ENCODE results near the gene MMP20. TPM values are rescaled to one million over a fixed set of nuclear protein-coding genes. Genes with fewer than 3 reads are reported as not detected.

The MMP20 gene
- total and polyA plus RNA-seq, 2 donors from 2014 or later: not detected

- no peaks in the 10 kb centered on the region for H3K36me3 ChIP-seq (ENCODE audit: control insufficient read depth in 2 of 3, insufficient read depth in 3 of 3, low read length in 3 of 3)
- H3K4me3 ChIP-seq (ENCODE audit: low read length in 3 of 3): no peak overlapping the region
- no peak overlapping the region for H3K9ac ChIP-seq (ENCODE audit: low read length in 3 of 3)
- H3K9me3 ChIP-seq (ENCODE audit: control insufficient read depth in 2 of 3, insufficient read depth in 1 of 3, low read length in 3 of 3): no peaks in the 10 kb centered on the region
- FAIRE-seq: no peak
- TF ChIP-seq, protein P1, sequence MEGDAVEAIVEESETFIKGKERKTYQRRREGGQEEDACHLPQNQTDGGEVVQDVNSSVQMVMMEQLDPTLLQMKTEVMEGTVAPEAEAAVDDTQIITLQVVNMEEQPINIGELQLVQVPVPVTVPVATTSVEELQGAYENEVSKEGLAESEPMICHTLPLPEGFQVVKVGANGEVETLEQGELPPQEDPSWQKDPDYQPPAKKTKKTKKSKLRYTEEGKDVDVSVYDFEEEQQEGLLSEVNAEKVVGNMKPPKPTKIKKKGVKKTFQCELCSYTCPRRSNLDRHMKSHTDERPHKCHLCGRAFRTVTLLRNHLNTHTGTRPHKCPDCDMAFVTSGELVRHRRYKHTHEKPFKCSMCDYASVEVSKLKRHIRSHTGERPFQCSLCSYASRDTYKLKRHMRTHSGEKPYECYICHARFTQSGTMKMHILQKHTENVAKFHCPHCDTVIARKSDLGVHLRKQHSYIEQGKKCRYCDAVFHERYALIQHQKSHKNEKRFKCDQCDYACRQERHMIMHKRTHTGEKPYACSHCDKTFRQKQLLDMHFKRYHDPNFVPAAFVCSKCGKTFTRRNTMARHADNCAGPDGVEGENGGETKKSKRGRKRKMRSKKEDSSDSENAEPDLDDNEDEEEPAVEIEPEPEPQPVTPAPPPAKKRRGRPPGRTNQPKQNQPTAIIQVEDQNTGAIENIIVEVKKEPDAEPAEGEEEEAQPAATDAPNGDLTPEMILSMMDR (IDR thresholded peaks at IDR 0.05; ENCODE audit: borderline replicate concordance, extremely low read depth, insufficient read depth): no peak
- no peaks in the 10 kb centered on the region for H3K4me1 ChIP-seq (ENCODE audit: control insufficient read depth in 2 of 3, insufficient read depth in 2 of 3, low read depth in 1 of 3, low read length in 3 of 3)
- intact Hi-C loops (cut with DNase I): no loop called here
- no peaks in the 10 kb centered on the region for H3K27me3 ChIP-seq (ENCODE audit: control insufficient read depth, insufficient read depth, low read length)
- DNase-seq: no peak
- no peak overlapping the region for H3K27ac ChIP-seq (ENCODE audit: low read depth in 2 of 2, low read length in 2 of 2)
These were observed 51.3 kb downstream of the MMP20 start for GRCh38 chr11:102573851-102574250.

- intact Hi-C loops (cut with DNase I): no loop called here
- no peaks in the 10 kb centered on the region for H3K9me3 ChIP-seq (ENCODE audit: control insufficient read depth in 2 of 3, insufficient read depth in 1 of 3, low read length in 3 of 3)
- H3K27me3 ChIP-seq (ENCODE audit: control insufficient read depth, insufficient read depth, low read length): no peaks in the 10 kb centered on the region
- no peaks in the 10 kb centered on the region for H3K4me1 ChIP-seq (ENCODE audit: control insufficient read depth in 2 of 3, insufficient read depth in 2 of 3, low read depth in 1 of 3, low read length in 3 of 3)
- no peak for FAIRE-seq
- H3K9ac ChIP-seq (ENCODE audit: low read length in 3 of 3): no peak overlapping the region
- no peak overlapping the region for H3K4me3 ChIP-seq (ENCODE audit: low read length in 3 of 3)
- H3K27ac ChIP-seq (ENCODE audit: low read depth in 2 of 2, low read length in 2 of 2): no peak overlapping the region
- H3K36me3 ChIP-seq (ENCODE audit: control insufficient read depth in 2 of 3, insufficient read depth in 3 of 3, low read length in 3 of 3): no peaks in the 10 kb centered on the region
- TF ChIP-seq, protein P1 (IDR thresholded peaks at IDR 0.05; ENCODE audit: borderline replicate concordance, extremely low read depth, insufficient read depth): no peak
- no peak for DNase-seq
These were observed 52.4 kb downstream of the MMP20 start for GRCh38 chr11:102572554-102573220.

DNA sequence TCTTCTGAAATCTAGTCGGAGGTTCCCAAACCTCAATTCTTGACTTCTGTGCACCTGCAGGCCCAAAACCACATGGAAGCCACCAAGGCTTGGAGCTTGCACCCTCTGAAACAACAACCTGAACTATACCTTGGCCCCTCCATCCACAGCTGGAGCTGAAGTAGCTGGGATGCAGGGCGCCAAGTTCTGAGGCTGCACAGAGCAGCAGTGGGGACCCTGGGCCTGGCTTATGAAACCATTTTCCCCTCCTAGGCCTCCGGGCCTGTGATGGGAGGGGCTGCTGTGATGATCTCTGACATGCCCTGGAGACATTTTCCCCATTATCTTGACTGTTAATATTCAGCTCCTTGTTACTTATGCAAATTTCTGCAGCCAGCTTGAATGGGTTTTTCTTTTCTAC, 56.3 kb downstream of the MMP20 start:
- H3K36me3 ChIP-seq (ENCODE audit: control insufficient read depth in 2 of 3, insufficient read depth in 3 of 3, low read length in 3 of 3): no peaks in the 10 kb centered on the region
- FAIRE-seq (no peak), DNase-seq (no peak)
- no peak overlapping the region for H3K4me3 ChIP-seq (ENCODE audit: low read length in 3 of 3)
- TF ChIP-seq, protein P1 (IDR thresholded peaks at IDR 0.05; ENCODE audit: borderline replicate concordance, extremely low read depth, insufficient read depth): no peak
- intact Hi-C loops (cut with DNase I): no loop called here
- no peaks in the 10 kb centered on the region for H3K9me3 ChIP-seq (ENCODE audit: control insufficient read depth in 2 of 3, insufficient read depth in 1 of 3, low read length in 3 of 3)
- H3K4me1 ChIP-seq (ENCODE audit: control insufficient read depth in 2 of 3, insufficient read depth in 2 of 3, low read depth in 1 of 3, low read length in 3 of 3): no peaks in the 10 kb centered on the region
- no peak overlapping the region for H3K9ac ChIP-seq (ENCODE audit: low read length in 3 of 3)
- no peaks in the 10 kb centered on the region for H3K27me3 ChIP-seq (ENCODE audit: control insufficient read depth, insufficient read depth, low read length)
- no peak overlapping the region for H3K27ac ChIP-seq (ENCODE audit: low read depth in 2 of 2, low read length in 2 of 2)

DNA sequence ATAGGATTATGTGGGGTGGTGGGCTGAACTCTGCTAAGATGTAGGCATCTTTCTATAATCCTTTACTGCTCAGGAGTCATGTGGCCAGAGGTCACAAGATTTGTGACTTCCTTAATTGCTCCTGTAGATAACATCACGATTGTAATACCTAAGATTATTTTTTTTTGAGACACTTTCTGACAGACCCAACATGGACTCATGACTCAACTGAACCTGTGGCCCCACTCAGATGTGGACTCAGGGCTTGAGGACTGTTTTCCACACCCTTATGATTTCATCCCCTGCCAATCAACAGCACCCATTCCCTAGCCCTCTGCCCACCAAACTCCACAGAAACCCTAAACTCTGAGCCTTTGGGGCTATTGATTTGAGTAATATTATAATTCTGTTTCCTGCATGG, 59.0 kb downstream of the MMP20 start:
- Histone ChIP-seq H3K36me3 (ENCODE audit: control insufficient read depth in 2 of 3, insufficient read depth in 3 of 3, low read length in 3 of 3) (no peaks in the 10 kb centered on the region), H3K27me3 (ENCODE audit: control insufficient read depth, insufficient read depth, low read length) (no peaks in the 10 kb centered on the region), H3K9ac (ENCODE audit: low read length in 3 of 3) (no peak overlapping the region), H3K27ac (ENCODE audit: low read depth in 2 of 2, low read length in 2 of 2) (no peak overlapping the region), H3K4me1 (ENCODE audit: control insufficient read depth in 2 of 3, insufficient read depth in 2 of 3, low read depth in 1 of 3, low read length in 3 of 3) (no peaks in the 10 kb centered on the region), H3K9me3 (ENCODE audit: control insufficient read depth in 2 of 3, insufficient read depth in 1 of 3, low read length in 3 of 3) (no peaks in the 10 kb centered on the region), H3K4me3 (ENCODE audit: low read length in 3 of 3) (no peak overlapping the region)
- FAIRE-seq: no peak
- DNase-seq: no peak
- intact Hi-C loops (cut with DNase I): no loop called here
- TF ChIP-seq, protein P1 (IDR thresholded peaks at IDR 0.05; ENCODE audit: borderline replicate concordance, extremely low read depth, insufficient read depth): no peak

Data from kidney (tissue), 14 donors.